ENCODE data around the gene RANBP9.

DNA sequence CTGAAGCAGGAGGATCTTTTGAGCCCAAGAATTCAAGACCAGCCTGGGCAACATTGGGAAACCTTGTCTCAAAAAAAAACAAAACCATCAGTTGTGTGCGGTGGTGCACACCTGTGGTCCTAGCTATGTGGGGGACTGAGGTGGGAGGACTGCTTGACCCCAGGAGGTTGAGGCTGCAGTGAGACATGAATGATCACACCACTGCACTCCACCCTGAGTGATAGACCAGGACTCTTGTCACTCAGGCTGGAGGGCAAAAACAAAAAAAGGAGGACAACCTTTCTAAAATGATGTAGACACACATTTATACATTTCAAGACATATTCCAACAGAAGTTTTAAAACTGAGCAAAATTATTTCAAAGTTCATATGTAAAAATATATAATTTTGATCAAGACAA is 51.4 kb downstream of the RANBP9 start:
- TF ChIP-seq, protein P1, sequence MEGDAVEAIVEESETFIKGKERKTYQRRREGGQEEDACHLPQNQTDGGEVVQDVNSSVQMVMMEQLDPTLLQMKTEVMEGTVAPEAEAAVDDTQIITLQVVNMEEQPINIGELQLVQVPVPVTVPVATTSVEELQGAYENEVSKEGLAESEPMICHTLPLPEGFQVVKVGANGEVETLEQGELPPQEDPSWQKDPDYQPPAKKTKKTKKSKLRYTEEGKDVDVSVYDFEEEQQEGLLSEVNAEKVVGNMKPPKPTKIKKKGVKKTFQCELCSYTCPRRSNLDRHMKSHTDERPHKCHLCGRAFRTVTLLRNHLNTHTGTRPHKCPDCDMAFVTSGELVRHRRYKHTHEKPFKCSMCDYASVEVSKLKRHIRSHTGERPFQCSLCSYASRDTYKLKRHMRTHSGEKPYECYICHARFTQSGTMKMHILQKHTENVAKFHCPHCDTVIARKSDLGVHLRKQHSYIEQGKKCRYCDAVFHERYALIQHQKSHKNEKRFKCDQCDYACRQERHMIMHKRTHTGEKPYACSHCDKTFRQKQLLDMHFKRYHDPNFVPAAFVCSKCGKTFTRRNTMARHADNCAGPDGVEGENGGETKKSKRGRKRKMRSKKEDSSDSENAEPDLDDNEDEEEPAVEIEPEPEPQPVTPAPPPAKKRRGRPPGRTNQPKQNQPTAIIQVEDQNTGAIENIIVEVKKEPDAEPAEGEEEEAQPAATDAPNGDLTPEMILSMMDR (IDR thresholded peaks at IDR 0.05) = no peak
- no peak for TF ChIP-seq POLR2A (IDR thresholded peaks at IDR 0.05)

Measured in vagina (tissue), 2 donors.